Measurements from ENCODE around the gene GPATCH3. TPM values are rescaled to one million over a fixed set of nuclear protein-coding genes. Genes with fewer than 3 reads are reported as not detected.

GPATCH3 gene
- total and polyA plus RNA-seq, 2 of the 8 experiments (the other 6 are each of a cell fraction or from before 2014, with no cell fraction given), result 7.9 to 17.4 TPM

DNA sequence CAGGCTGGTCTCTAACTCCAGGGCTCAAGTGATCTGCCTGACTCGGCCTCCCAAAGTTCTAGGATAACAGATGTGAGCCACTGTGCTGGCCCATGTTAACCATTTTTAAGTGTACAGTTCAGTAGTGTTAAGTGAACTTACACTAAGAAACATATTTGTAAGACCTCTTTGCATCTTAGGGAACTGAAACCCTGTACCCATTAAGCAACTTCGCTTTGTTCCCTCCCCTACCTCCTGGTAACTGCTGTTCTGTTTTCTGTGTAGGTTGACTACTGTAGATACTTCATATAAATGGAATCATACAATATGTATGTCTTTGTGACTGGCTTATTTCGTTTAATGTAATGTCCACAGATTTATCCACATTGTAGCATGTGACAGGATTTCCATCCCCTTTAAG is 32.3 kb upstream of the GPATCH3 start:
- no peak overlapping the region for H4K91ac ChIP-seq (replicated peaks; ENCODE audit: insufficient read length, low read length)
- H3K79me1 ChIP-seq (ENCODE audit: low read depth, low read length), result no peaks in the 10 kb centered on the region
- H4K20me1 ChIP-seq (replicated peaks in 1 of 2; ENCODE audit: control insufficient read depth in 1 of 2, insufficient read depth in 2 of 2, low read length in 2 of 2), result peaks cover 4 to 8% of the 10 kb centered on the region in 2 experiments
- CTCF ChIA-PET (ENCODE audit: partially characterized antibody), result no interaction called here
- H2BK120ac ChIP-seq (replicated peaks; ENCODE audit: low read depth, low read length), result no peak overlapping the region
- no peak overlapping the region for H3K9ac ChIP-seq (replicated peaks in 1 of 4; ENCODE audit: extremely low read depth in 1 of 4, low read depth in 3 of 4, low read length in 3 of 4)
- no peak overlapping the region for H2BK12ac ChIP-seq (ENCODE audit: low read depth, low read length)
- no peak overlapping the region for H2AFZ ChIP-seq (ENCODE audit: low read length)
- H3K4me3 ChIP-seq (ENCODE audit: extremely low read depth in 1 of 4, insufficient read depth in 2 of 4, low read depth in 3 of 4, low read length in 4 of 4), result no peak overlapping the region
- H3K23ac ChIP-seq (ENCODE audit: insufficient read length), result no peak overlapping the region
- H3K23me2 ChIP-seq (ENCODE audit: low read depth, low read length), result no peaks in the 10 kb centered on the region
- FAIRE-seq (no peak), DNase-seq (ENCODE audit: low read depth in 1 of 2, low spot score in 2 of 2) (no peak)
- H2BK20ac ChIP-seq (ENCODE audit: low read length), result no peak overlapping the region
- no peak overlapping the region for H3K56ac ChIP-seq (replicated peaks; ENCODE audit: insufficient read length, low read depth, low read length)
- no peaks in the 10 kb centered on the region for H3K27me3 ChIP-seq (replicated peaks in 1 of 4; ENCODE audit: control insufficient read depth in 3 of 4, extremely low read depth in 1 of 4, insufficient read depth in 3 of 4, low read length in 3 of 4)
- H3K4me1 ChIP-seq (replicated peaks in 1 of 4; ENCODE audit: control insufficient read depth in 3 of 4, insufficient read depth in 4 of 4, low read length in 3 of 4), result peaks cover 0 to 3% (median 0%) of the 10 kb centered on the region in 4 experiments; a peak in 1 of 7 replicates
- H3K9me3 ChIP-seq (ENCODE audit: insufficient read depth in 2 of 2, low read depth in 1 of 2, low read length in 1 of 2), result no peaks in the 10 kb centered on the region
- POLR2A ChIA-PET (ENCODE audit: partially characterized antibody), result interaction anchor here (1.0 to 1.5 kb wide), 3 partner anchors 15 to 100 kb away, joined by 3 to 5 read pairs (median 3); no protein-coding TSS in a partner anchor
- H2BK5ac ChIP-seq (ENCODE audit: low read depth, low read length), result no peak overlapping the region
- no peak overlapping the region for H4K8ac ChIP-seq (ENCODE audit: extremely low read depth, insufficient read depth, low read length)
- no peak overlapping the region for H2AK5ac ChIP-seq (ENCODE audit: low read depth, low read length)
- H3K18ac ChIP-seq (ENCODE audit: extremely low read depth, low read length), result no peak overlapping the region
- no peak overlapping the region for H2BK15ac ChIP-seq (ENCODE audit: low read length)
- no peak overlapping the region for H3K4ac ChIP-seq (replicated peaks; ENCODE audit: insufficient read length, low read depth, low read length)
- 85% methylated on average over 3 of the region's 3 CpGs; no CpG with 5 or more reads in 1 of the 2 experiments for WGBS, 2 experiments (ENCODE audit: extremely low coverage in 1 of 2, insufficient coverage in 1 of 2, insufficient read length in 1 of 2, insufficient replicate concordance in 2 of 2, low coverage in 1 of 2, low lambda C conversion rate in 2 of 2, missing lambda C conversion rate in 1 of 2)
- H3K4me2 ChIP-seq (ENCODE audit: insufficient read depth in 1 of 2, low read depth in 2 of 2, low read length in 2 of 2), result no peak overlapping the region
- H3K27ac ChIP-seq (ENCODE audit: low read depth, low read length), result no peak overlapping the region
- peaks cover 4 to 36% of the 10 kb centered on the region in 2 experiments; a peak in 3 of 4 replicates for H3K79me2 ChIP-seq (ENCODE audit: control insufficient read depth in 1 of 2, insufficient read depth in 2 of 2, low read length in 2 of 2)
- H3K36me3 ChIP-seq (ENCODE audit: control insufficient read depth in 2 of 4, insufficient read depth in 4 of 4, low read length in 3 of 4), result peaks cover 10 to 53% (median 34%) of the 10 kb centered on the region in 4 experiments; a peak in 7 of 8 replicates
- no peak overlapping the region for H4K5ac ChIP-seq (ENCODE audit: insufficient read length, low read depth, low read length)
- H3K14ac ChIP-seq (ENCODE audit: insufficient read length), result no peak overlapping the region
- TF ChIP-seq TBP (IDR thresholded peaks at IDR 0.05; ENCODE audit: low read depth, low read length) (no peak), NRF1 (IDR thresholded peaks at IDR 0.05; ENCODE audit: low read depth, low read length) (no peak), FOSL1 (IDR thresholded peaks at IDR 0.05; ENCODE audit: insufficient read depth, low read depth, low read length) (no peak), CBX8 (IDR thresholded peaks at IDR 0.05; ENCODE audit: borderline replicate concordance, low read depth, low read length) (no peak), KDM5A (IDR thresholded peaks at IDR 0.05; ENCODE audit: low read length) (no peak), BACH1 (IDR thresholded peaks at IDR 0.05; ENCODE audit: low read length) (no peak), RNF2 (IDR thresholded peaks at IDR 0.05; ENCODE audit: borderline replicate concordance, low read depth, low read length, missing control alignments, poor library complexity, severe bottlenecking) (no peak), BCL11A (IDR thresholded peaks at IDR 0.05; ENCODE audit: low read depth in 2 of 2, low read length in 2 of 2) (no peak), KDM4A (IDR thresholded peaks at IDR 0.05; ENCODE audit: low read depth, low read length, severe bottlenecking) (no peak), CTCF (IDR thresholded peaks at IDR 0.05; ENCODE audit: control extremely low read depth in 1 of 3, insufficient read depth in 1 of 3, low read depth in 1 of 3, low read length in 3 of 3) (no peak), SIX5 (IDR thresholded peaks at IDR 0.05; ENCODE audit: low read depth, low read length) (no peak)

Data from H1 (cell line).